Measurements from ENCODE around the gene APLP2. TPM values are rescaled to one million over a fixed set of nuclear protein-coding genes. Genes with fewer than 3 reads are reported as not detected.

Gene APLP2
- total and polyA plus RNA-seq, 2 experiments from 2014 or later: 322 to 362 TPM

GRCh38 chr11:130136107-130136506, 66.4 kb downstream of the APLP2 start:
- Mint-ChIP-seq H3K9me3 (peaks cover 21% of the 10 kb centered on the region), H3K27ac (no peak overlapping the region), H3K27me3 (ENCODE audit: insufficient read depth, low read depth, poor library complexity) (peaks cover 12% of the 10 kb centered on the region), H3K4me3 (no peak overlapping the region), H3K36me3 (ENCODE audit: low read depth) (peaks cover 91% of the 10 kb centered on the region), H3K4me1 (no peaks in the 10 kb centered on the region)
- H3K36me3 ChIP-seq (ENCODE audit: insufficient read depth): peaks cover 24% of the 10 kb centered on the region
- H3K9me2 ChIP-seq (ENCODE audit: insufficient read depth): no peaks in the 10 kb centered on the region
- H3K4me1 ChIP-seq (ENCODE audit: insufficient read depth): no peaks in the 10 kb centered on the region
- no peak overlapping the region for H3K4me2 ChIP-seq
- 0 out of 2 replicates have a peak, but pooled peaks cover 12% of the 10 kb centered on the region for H3K79me2 ChIP-seq (replicated peaks; ENCODE audit: insufficient read depth)
- TF ChIP-seq ZNF331 (CRISPR knock-in tag; IDR thresholded peaks at IDR 0.05; ENCODE audit: low read depth) (no peak), ZNF114 (CRISPR knock-in tag; IDR thresholded peaks at IDR 0.05) (no peak), CTCF (conservative IDR thresholded peaks at IDR 0.05; ENCODE audit: low read depth in 2 of 2) (no peak), NANOG (IDR thresholded peaks at IDR 0.05; ENCODE audit: borderline replicate concordance) (no peak)
- H3K4me3 ChIP-seq: no peak overlapping the region
- DNase-seq (ENCODE audit: low spot score): no peak
- peaks cover 11% of the 10 kb centered on the region for H4K20me1 ChIP-seq (replicated peaks; ENCODE audit: insufficient read depth)
- no peaks in the 10 kb centered on the region for H3F3A ChIP-seq (replicated peaks; ENCODE audit: low read depth)
- no peaks in the 10 kb centered on the region for H3K27me3 ChIP-seq (ENCODE audit: insufficient read depth)
- ATAC-seq: no peak
- no peak overlapping the region for H3K27ac ChIP-seq (ENCODE audit: low read depth)
- no peak overlapping the region for H2AFZ ChIP-seq

GRCh38 chr11:130137999-130138398, 68.3 kb downstream of the APLP2 start:
- H3K4me3 ChIP-seq: no peak overlapping the region
- Mint-ChIP-seq H3K27ac (no peak overlapping the region), H3K9me3 (peaks cover 10% of the 10 kb centered on the region), H3K4me1 (no peaks in the 10 kb centered on the region), H3K27me3 (ENCODE audit: insufficient read depth, low read depth, poor library complexity) (peaks cover 4% of the 10 kb centered on the region), H3K36me3 (ENCODE audit: low read depth) (peaks cover 90% of the 10 kb centered on the region), H3K4me3 (no peak overlapping the region)
- H3K27ac ChIP-seq (ENCODE audit: low read depth): no peak overlapping the region
- H3K27me3 ChIP-seq (ENCODE audit: insufficient read depth): no peaks in the 10 kb centered on the region
- peaks cover 11% of the 10 kb centered on the region for H4K20me1 ChIP-seq (replicated peaks; ENCODE audit: insufficient read depth)
- 0 out of 2 replicates have a peak, but pooled peaks cover 12% of the 10 kb centered on the region for H3K79me2 ChIP-seq (replicated peaks; ENCODE audit: insufficient read depth)
- H3K4me2 ChIP-seq: no peak overlapping the region
- peaks cover 13% of the 10 kb centered on the region for H3K36me3 ChIP-seq (ENCODE audit: insufficient read depth)
- no peaks in the 10 kb centered on the region for H3F3A ChIP-seq (replicated peaks; ENCODE audit: low read depth)
- no peaks in the 10 kb centered on the region for H3K4me1 ChIP-seq (ENCODE audit: insufficient read depth)
- H2AFZ ChIP-seq: no peak overlapping the region
- no peaks in the 10 kb centered on the region for H3K9me2 ChIP-seq (ENCODE audit: insufficient read depth)
- DNase-seq (ENCODE audit: low spot score): no peak
- no peak for ATAC-seq
- TF ChIP-seq ZNF114 (CRISPR knock-in tag; IDR thresholded peaks at IDR 0.05) (no peak), REST (IDR thresholded peaks at IDR 0.05; ENCODE audit: unreplicated experiment) (no peak), EZH2phosphoT487 (IDR thresholded peaks at IDR 0.05; ENCODE audit: unreplicated experiment) (no peak), ZNF331 (CRISPR knock-in tag; IDR thresholded peaks at IDR 0.05; ENCODE audit: low read depth) (no peak), ZNF462 (CRISPR knock-in tag; IDR thresholded peaks at IDR 0.05) (no peak), JUNB (IDR thresholded peaks at IDR 0.05; ENCODE audit: unreplicated experiment) (no peak), NANOG (IDR thresholded peaks at IDR 0.05; ENCODE audit: borderline replicate concordance) (no peak), EZH2 (IDR thresholded peaks at IDR 0.05; ENCODE audit: low read depth, unreplicated experiment) (no peak), POLR2AphosphoS5 (IDR thresholded peaks at IDR 0.05; ENCODE audit: low read depth) (no peak)

All from GM23338 (cell line).